K562 (cell line): ENCODE results near the gene FCGBP. TPM values are rescaled to one million over a fixed set of nuclear protein-coding genes. Genes with fewer than 3 reads are reported as not detected.

Experiments
- GTF2E2 ChIP-seq: fragments of 200-800 bp; sonication (Bioruptor generic); IDR thresholded peaks from 2 replicates; pipeline ENCODE4 v1.6.1; 2016; ENCODE audit warnings: missing genetic modification characterization, missing compliant biosample characterization
- HCFC1 ChIP-seq: IDR thresholded peaks from 2 replicates; pipeline ENCODE4 v1.6.1; 2012; ENCODE audit warnings: low read depth, low read length, improper control_type of control experiment
- NEUROD1 ChIP-seq: fragments of 150-350 bp; IDR thresholded peaks from 2 replicates; pipeline ENCODE4 v1.6.1; 2014; ENCODE audit warnings: borderline replicate concordance, low read length, low read depth; ENCODE audit not compliant: partially characterized antibody
- NFIC ChIP-seq: fragments of 450-650 bp; IDR thresholded peaks from 2 replicates; pipeline ENCODE4 v1.6.1; 2017; ENCODE audit warnings: mild to moderate bottlenecking, inconsistent platforms
- NR2C2 ChIP-seq, 2 experiments: fragments of 200-800 bp in 1 of 2; sonication (Bioruptor generic) in 1 of 2; sonication (generic) in 1 of 2; formaldehyde crosslinking in 1 of 2; IDR thresholded peaks; 2 replicates each; pipeline versions ENCODE4 v1.6.1 to v1.8.0; 2016 to 2022; ENCODE audit warnings: mild to moderate bottlenecking in 1 of 2, missing compliant biosample characterization in 1 of 2, missing genetic modification characterization in 1 of 2, missing genetic modification reagents in 1 of 2
- POLR2B ChIP-seq: fragments of 450-650 bp; IDR thresholded peaks from 2 replicates; pipeline ENCODE4 v1.6.1; 2018; ENCODE audit warnings: low read depth; ENCODE audit not compliant: partially characterized antibody
- PTTG1 ChIP-seq: fragments of 450-650 bp; IDR thresholded peaks from 2 replicates; pipeline ENCODE4 v1.6.1; 2016; ENCODE audit warnings: low read depth, mild to moderate bottlenecking, missing genetic modification characterization, missing compliant biosample characterization
- PURB ChIP-seq: sonication (generic); formaldehyde crosslinking; IDR thresholded peaks from 2 replicates; pipeline ENCODE4 v1.9.0; 2021; ENCODE audit warnings: low read depth, mild to moderate bottlenecking, missing genetic modification reagents
- SIN3A ChIP-seq, 2 experiments: fragments of 150-350 bp in 1 of 2; IDR thresholded peaks; 2 replicates each; pipeline ENCODE4 v1.6.1; 2011 to 2016; ENCODE audit warnings: borderline replicate concordance in 2 of 2, low read depth in 2 of 2, low read length in 2 of 2, mild to moderate bottlenecking in 2 of 2, moderate library complexity in 2 of 2; ENCODE audit not compliant: control insufficient read depth in 1 of 2
- SMAD4 ChIP-seq: fragments of 250-450 bp; sonication (Bioruptor Pico); conservative IDR thresholded peaks from 2 replicates; pipeline ENCODE4 v1.8.0; 2021; ENCODE audit warnings: inconsistent platforms, mild to moderate bottlenecking, moderate library complexity
- SRSF7 ChIP-seq: fragments of 200-400 bp; formaldehyde crosslinking; optimal IDR thresholded peaks from 2 replicates; pipeline ENCODE3; 2017; ENCODE audit warnings: mild to moderate bottlenecking, low read depth, low read length
- SUPT5H ChIP-seq: fragments of 450-650 bp; IDR thresholded peaks from 2 replicates; pipeline ENCODE4 v1.6.1; 2016
- TBL1XR1 ChIP-seq, 2 experiments: IDR thresholded peaks; 2 replicates each; pipeline ENCODE4 v1.6.1; 2012; ENCODE audit warnings: improper control_type of control experiment in 2 of 2, low read length in 2 of 2, mild to moderate bottlenecking in 1 of 2
- VEZF1 ChIP-seq: fragments of 200-800 bp; sonication (Bioruptor generic); IDR thresholded peaks from 2 replicates; pipeline ENCODE4 v1.6.1; 2017; ENCODE audit warnings: missing genetic modification characterization, missing compliant biosample characterization
- polyA plus RNA-seq, 8 experiments: library from polyadenylated mRNA; depleted of rRNA in 4 of 8; stranded (reverse) in 5 of 8; unstranded in 3 of 8; fragments of >200 nt; fragmentation: Nextera tagmentation in 2 of 8; fragmentation: Illumina TruSeq in 1 of 8; extraction: Ambion mirVana in 2 of 8; extraction: Trizol in 1 of 8; gene quantifications; 2 replicates each; pipeline versions ENCODE4 v1.2.1 to v1.2.3, GENCODE V29; 2011 to 2014; ENCODE audit warnings: inconsistent platforms in 1 of 8, missing spikeins in 1 of 8
- total RNA-seq, 7 experiments: library from RNA; depleted of rRNA in 6 of 7; stranded (reverse); fragments of >200 nt in 6 of 7; fragmentation: Illumina TruSeq in 2 of 7; extraction: Trizol in 2 of 7; gene quantifications; 2 replicates each; pipeline versions ENCODE4 v1.2.1 to v1.2.3, GENCODE V29; 2011 to 2021; ENCODE audit warnings: low replicate concordance in 1 of 7
- TF ChIP-seq, protein P1 (sequence below): sonication (generic); formaldehyde crosslinking; IDR thresholded peaks from 2 replicates; pipeline ENCODE4 v1.8.0; 2022; ENCODE audit warnings: mild to moderate bottlenecking, missing genetic modification reagents, borderline replicate concordance
- TF ChIP-seq, protein P2 (sequence below), 2 experiments: fragments of 450-650 bp; IDR thresholded peaks; 2 replicates each; pipeline ENCODE4 v1.6.1; 2018; ENCODE audit warnings: mild to moderate bottlenecking in 2 of 2, low read depth in 1 of 2; ENCODE audit not compliant: partially characterized antibody in 2 of 2

Gene FCGBP
- total and polyA plus RNA-seq, 9 of the 15 experiments (the other 6 are each of a cell fraction or from before 2014, with no cell fraction given): 0.01 to 1.5 (median 0.13) TPM; not detected in 4

DNA sequence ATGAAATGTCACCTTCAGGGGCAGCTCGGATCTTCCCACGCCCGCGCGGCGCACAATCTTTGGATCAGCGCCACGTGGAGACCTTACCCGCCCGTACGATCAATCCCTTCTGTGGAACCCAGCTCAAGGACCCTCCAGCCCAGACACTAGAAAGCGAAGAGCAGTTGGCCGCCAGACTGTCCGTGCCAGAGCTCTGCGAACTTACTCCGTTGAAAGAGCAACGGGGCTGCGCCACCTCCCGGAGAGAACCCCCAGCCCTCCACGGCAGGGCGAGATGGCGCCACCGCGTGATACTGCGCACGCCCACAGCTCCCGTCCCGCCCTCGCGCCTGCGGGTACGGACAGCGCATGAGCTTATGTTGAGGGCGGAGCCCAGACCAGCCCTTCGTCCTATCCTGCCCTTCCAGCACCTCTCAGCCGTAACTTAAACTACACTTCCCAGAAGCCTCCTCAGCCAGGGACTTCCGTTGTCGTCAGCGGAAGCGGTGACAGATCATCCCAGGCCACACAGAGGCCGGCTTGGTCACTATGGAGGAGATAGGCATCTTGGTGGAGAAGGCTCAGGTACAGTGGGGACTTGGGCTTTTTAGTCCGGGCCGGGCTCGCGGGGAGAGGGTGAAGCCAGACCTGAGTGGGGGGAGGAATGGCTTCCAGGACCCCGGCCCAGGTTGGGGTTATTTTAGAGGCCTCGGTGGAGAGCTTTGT is 36.4 kb upstream of the FCGBP start, which contains the start of gene PSMC4 (continued):
- TF ChIP-seq, protein P1, sequence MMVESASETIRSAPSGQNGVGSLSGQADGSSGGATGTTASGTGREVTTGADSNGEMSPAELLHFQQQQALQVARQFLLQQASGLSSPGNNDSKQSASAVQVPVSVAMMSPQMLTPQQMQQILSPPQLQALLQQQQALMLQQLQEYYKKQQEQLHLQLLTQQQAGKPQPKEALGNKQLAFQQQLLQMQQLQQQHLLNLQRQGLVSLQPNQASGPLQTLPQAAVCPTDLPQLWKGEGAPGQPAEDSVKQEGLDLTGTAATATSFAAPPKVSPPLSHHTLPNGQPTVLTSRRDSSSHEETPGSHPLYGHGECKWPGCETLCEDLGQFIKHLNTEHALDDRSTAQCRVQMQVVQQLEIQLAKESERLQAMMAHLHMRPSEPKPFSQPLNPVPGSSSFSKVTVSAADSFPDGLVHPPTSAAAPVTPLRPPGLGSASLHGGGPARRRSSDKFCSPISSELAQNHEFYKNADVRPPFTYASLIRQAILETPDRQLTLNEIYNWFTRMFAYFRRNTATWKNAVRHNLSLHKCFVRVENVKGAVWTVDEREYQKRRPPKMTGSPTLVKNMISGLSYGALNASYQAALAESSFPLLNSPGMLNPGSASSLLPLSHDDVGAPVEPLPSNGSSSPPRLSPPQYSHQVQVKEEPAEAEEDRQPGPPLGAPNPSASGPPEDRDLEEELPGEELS (CRISPR knock-in tag): peak; percentile 42; the same call in 1 of the 2 replicates
- TF ChIP-seq NFIC (peak; percentile 81), POLR2B (peak; percentile 69), GTF2E2 (tag) (peak; percentile 64; the same call in 1 of the 2 replicates), NR2C2 (CRISPR knock-in tag; IDR thresholded peaks at IDR 0.05) (no peak), NR2C2 (tag; IDR thresholded peaks at IDR 0.05) (peak; percentile 76), SUPT5H (peak; percentile 88), PTTG1 (no peak), VEZF1 (CRISPR knock-in tag) (peak; percentile 31; the same call in 1 of the 2 replicates), SMAD4 (CRISPR knock-in tag) (peak; percentile 79; the same call in 1 of the 2 replicates), NEUROD1 (peak; percentile 2), SRSF7 (no peak), TBL1XR1 (IDR thresholded peaks at IDR 0.05; ENCODE audit: low read length in 2 of 2) (peak; percentile 33 to 56; a peak in 1 of 4 replicates), SIN3A (IDR thresholded peaks at IDR 0.05; ENCODE audit: borderline replicate concordance in 2 of 2, control insufficient read depth in 1 of 2, low read depth in 2 of 2, low read length in 2 of 2) (peak in 1 of 2 experiments; percentile 54; a peak in 3 of 4 replicates), HCFC1 (peak; percentile 97), PURB (CRISPR knock-in tag) (no peak)
- TF ChIP-seq, protein P2, sequence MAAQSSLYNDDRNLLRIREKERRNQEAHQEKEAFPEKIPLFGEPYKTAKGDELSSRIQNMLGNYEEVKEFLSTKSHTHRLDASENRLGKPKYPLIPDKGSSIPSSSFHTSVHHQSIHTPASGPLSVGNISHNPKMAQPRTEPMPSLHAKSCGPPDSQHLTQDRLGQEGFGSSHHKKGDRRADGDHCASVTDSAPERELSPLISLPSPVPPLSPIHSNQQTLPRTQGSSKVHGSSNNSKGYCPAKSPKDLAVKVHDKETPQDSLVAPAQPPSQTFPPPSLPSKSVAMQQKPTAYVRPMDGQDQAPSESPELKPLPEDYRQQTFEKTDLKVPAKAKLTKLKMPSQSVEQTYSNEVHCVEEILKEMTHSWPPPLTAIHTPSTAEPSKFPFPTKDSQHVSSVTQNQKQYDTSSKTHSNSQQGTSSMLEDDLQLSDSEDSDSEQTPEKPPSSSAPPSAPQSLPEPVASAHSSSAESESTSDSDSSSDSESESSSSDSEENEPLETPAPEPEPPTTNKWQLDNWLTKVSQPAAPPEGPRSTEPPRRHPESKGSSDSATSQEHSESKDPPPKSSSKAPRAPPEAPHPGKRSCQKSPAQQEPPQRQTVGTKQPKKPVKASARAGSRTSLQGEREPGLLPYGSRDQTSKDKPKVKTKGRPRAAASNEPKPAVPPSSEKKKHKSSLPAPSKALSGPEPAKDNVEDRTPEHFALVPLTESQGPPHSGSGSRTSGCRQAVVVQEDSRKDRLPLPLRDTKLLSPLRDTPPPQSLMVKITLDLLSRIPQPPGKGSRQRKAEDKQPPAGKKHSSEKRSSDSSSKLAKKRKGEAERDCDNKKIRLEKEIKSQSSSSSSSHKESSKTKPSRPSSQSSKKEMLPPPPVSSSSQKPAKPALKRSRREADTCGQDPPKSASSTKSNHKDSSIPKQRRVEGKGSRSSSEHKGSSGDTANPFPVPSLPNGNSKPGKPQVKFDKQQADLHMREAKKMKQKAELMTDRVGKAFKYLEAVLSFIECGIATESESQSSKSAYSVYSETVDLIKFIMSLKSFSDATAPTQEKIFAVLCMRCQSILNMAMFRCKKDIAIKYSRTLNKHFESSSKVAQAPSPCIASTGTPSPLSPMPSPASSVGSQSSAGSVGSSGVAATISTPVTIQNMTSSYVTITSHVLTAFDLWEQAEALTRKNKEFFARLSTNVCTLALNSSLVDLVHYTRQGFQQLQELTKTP (IDR thresholded peaks at IDR 0.05; ENCODE audit: low read depth in 1 of 2, partially characterized antibody in 2 of 2): peak in 1 of 2 experiments; percentile 87
